ENCODE measurements around the gene SLC5A3. TPM values are rescaled to one million over a fixed set of nuclear protein-coding genes. Genes with fewer than 3 reads are reported as not detected.

Gene SLC5A3
- total RNA-seq (2021; ENCODE audit: unreplicated experiment): 29.4 TPM
- 6.6 TPM for polyA plus RNA-seq (2012; ENCODE audit: insufficient read length)
- percentile 96 among the genes with signal in this experiment for Bru-seq, nascent RNA
- percentile 99 among the genes with signal in this experiment for BruChase-seq, experiment 1, labeled RNA remaining after a 2-hour chase
- BruChase-seq, experiment 2, labeled RNA remaining after a 6-hour chase: percentile 99 among the genes with signal in this experiment
- long read RNA-seq, full-length matches to known transcripts: 25 of 38 reads
- long read RNA-seq, partial matches to known transcripts: 0 of 38 reads
- long read RNA-seq, other reads (novel, unspliced or antisense): 13 of 38 reads

GRCh38 chr21:34073032-34073748, at the start of gene SLC5A3, which contains the start of gene MRPS6:
TSS of gene SLC5A3 (plus strand) at chr21:34073578. CDS start at chr21:34095199, 21,621 bp downstream.
TSS of gene MRPS6 (plus strand) at chr21:34073578. CDS start at chr21:34073701, 123 bp downstream.
- H3K4me3 ChIP-seq (ENCODE audit: low read depth in 2 of 2, low read length in 2 of 2): peak within 1 kb of the TSS; percentile 82 to 91
- in situ Hi-C loops (cut with HindIII; ENCODE audit: low pct_unique_long_range_greater_than_20kb, low sequenced_read_pairs): no loop called here
- POLR2A ChIA-PET: no interaction called here
- peak; percentile 94 for ATAC-seq
- intact Hi-C loops (cut with micrococcal nuclease; ENCODE audit: unreplicated experiment): loop anchor here (10.0 kb wide), 1 partner anchor 128 kb away; no protein-coding TSS in a partner anchor
- CTCF ChIA-PET: interaction anchor here (0.5 kb wide), 1 partner anchor 57 kb away, joined by 7 read pairs; no protein-coding TSS in a partner anchor
- peak within 1 kb of the TSS; percentile 88 for H3K27ac ChIP-seq (ENCODE audit: low read length)
- TF ChIP-seq POLR2AphosphoS5 (IDR thresholded peaks at IDR 0.05; ENCODE audit: low read depth, low read length) (peak; percentile 80), SIN3A (IDR thresholded peaks at IDR 0.05; ENCODE audit: borderline replicate concordance, insufficient read depth, low read depth, low read length) (peak; percentile 20), TCF7L2 (IDR thresholded peaks at IDR 0.05; ENCODE audit: low read depth, low read length) (no peak), REST (IDR thresholded peaks at IDR 0.05; ENCODE audit: insufficient read depth in 1 of 2, low read depth in 2 of 2, low read length in 1 of 2) (0 out of 4 replicates have a peak, but pooled peaks of 1 of the 2 experiments have one; percentile 25), CTCF (IDR thresholded peaks at IDR 0.05) (0 out of 2 replicates have a peak, but pooled peaks have one; percentile 3)
- H3K9me3 ChIP-seq (ENCODE audit: control insufficient read depth, insufficient read depth, low read depth, low read length): no peaks in the 10 kb centered on the region
- BruUV-seq (replicated peaks): no TSS peak
- no peaks in the 10 kb centered on the region for H3K27me3 ChIP-seq (ENCODE audit: control insufficient read depth, insufficient read depth, low read length)
- peaks cover 3% of the 10 kb centered on the region for H3K36me3 ChIP-seq (ENCODE audit: control insufficient read depth, insufficient read depth, low read length)
- peaks cover 25% of the 10 kb centered on the region for H3K4me1 ChIP-seq (ENCODE audit: control insufficient read depth, insufficient read depth, low read length)
- DNase-seq (ENCODE audit: low read depth, low spot score): no peak

GRCh38 chr21:34023691-34024373, 49.5 kb upstream of the SLC5A3 start:
- Histone ChIP-seq H3K9me3 (ENCODE audit: control insufficient read depth, insufficient read depth, low read depth, low read length) (no peaks in the 10 kb centered on the region), H3K4me3 (ENCODE audit: low read depth in 2 of 2, low read length in 2 of 2) (no peak overlapping the region), H3K4me1 (ENCODE audit: control insufficient read depth, insufficient read depth, low read length) (peaks cover 7% of the 10 kb centered on the region), H3K27me3 (ENCODE audit: control insufficient read depth, insufficient read depth, low read length) (no peaks in the 10 kb centered on the region), H3K27ac (ENCODE audit: low read length) (peak overlapping the region; percentile 48; the same call in 1 of the 2 replicates), H3K36me3 (ENCODE audit: control insufficient read depth, insufficient read depth, low read length) (no peaks in the 10 kb centered on the region)
- CTCF ChIA-PET: interaction anchor here (0.6 kb wide), 1 partner anchor 320 kb away, joined by 3 read pairs; no protein-coding TSS in a partner anchor
- POLR2A ChIA-PET: no interaction called here
- ATAC-seq (no peak), DNase-seq (ENCODE audit: low read depth, low spot score) (no peak)
- intact Hi-C loops (cut with micrococcal nuclease; ENCODE audit: unreplicated experiment) (no loop called here), in situ Hi-C loops (cut with HindIII; ENCODE audit: low pct_unique_long_range_greater_than_20kb, low sequenced_read_pairs) (no loop called here)
- TF ChIP-seq SIN3A (IDR thresholded peaks at IDR 0.05; ENCODE audit: borderline replicate concordance, insufficient read depth, low read depth, low read length): no peak
- no peak for TF ChIP-seq REST (IDR thresholded peaks at IDR 0.05; ENCODE audit: insufficient read depth in 1 of 2, low read depth in 2 of 2, low read length in 1 of 2)
- TF ChIP-seq TCF7L2 (IDR thresholded peaks at IDR 0.05; ENCODE audit: low read depth, low read length): no peak
- no peak for TF ChIP-seq CTCF (IDR thresholded peaks at IDR 0.05)
- no peak for TF ChIP-seq POLR2AphosphoS5 (IDR thresholded peaks at IDR 0.05; ENCODE audit: low read depth, low read length)
- BruUV-seq (replicated peaks): no TSS peak
